HG02763 (cell line): Measurements from ENCODE around the gene GRAMD1A.
"Not testable (repeated sequence)": the region's sequence is repeated elsewhere in the genome, so short reads cannot be mapped to it uniquely, and the experiment has no call there.

Experiments
- ATAC-seq: cut with Tn5 transposase; IDR thresholded peaks from one replicate; pipeline ENCODE4 v1.9.1; 2021; ENCODE audit warnings: mild to moderate bottlenecking, moderate library complexity; ENCODE audit not compliant: unreplicated experiment

The GRAMD1A gene

DNA sequence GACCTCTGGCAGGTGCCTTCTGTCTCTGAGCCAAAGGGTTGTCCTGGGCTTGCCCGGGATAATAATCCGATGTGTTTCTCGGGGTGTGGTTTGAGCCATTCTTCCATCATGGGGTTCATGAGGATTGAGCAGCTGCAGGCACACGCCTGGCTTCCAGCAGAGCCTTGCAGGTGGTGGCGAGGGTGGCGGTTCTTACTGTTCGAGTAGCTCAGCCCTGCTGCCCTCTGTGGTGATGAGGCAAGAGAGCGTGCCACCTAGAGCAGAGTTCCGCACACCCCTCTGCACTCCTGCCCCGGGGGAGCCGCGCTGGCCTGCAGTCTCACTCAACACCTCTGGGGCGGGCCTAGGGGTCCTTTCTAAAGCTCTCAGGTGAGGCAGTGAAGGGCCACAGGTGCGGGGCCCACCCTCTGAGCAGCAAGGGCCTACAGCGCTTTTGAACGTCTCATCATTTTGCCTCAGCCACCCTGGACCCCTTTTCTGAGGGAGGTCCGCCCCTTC is 33.9 kb downstream of the GRAMD1A start:
- ATAC-seq = no peak

GRCh38 chr19:35034588-35035382 is 34.7 kb downstream of the GRAMD1A start:
- no peak for ATAC-seq

DNA sequence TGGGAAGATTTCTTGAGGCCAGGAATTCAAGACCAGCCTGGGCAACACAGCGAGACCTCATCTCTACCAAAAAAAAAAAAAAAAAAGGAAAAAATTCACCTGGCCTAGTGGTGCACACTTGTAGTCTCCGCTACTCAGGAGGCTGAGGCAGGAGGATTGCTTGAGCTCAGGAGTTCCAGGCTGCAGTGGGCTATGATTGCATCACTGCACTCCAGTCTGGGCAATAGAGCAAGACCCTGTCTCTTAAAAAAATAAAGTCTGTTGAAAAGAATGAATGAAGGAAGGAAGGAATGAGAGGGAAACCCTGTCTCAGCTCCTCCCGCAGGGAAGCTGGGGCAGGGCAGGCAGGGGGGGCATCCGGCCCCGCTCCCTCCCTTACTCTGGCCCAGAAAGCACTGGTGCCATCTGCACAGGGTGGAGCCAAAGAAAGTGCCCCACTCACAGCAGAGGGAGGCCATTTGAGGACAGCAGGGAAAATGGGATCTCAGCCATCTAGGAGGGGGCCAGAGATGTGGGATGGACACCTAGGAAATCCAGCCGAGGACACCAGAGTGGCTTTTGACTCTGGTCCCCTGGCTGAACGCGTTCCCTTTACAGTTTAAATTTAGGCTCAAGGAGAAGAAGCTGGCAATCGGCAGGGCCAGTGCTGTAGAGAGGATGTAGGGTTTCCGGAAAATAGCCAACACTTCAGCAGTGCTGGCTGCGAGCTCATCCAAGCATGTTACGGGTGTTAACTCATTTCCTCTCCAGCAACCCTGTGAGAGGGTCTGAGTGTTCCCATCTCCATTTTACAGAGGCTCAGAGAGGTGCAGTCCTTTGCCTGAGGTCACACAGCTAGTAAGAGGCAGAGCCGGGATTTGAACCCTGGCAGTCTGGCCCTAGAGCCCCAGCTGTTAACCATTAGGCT is 37.8 kb downstream of the GRAMD1A start:
- no peak for ATAC-seq

GRCh38 chr19:35038623-35039512 is 38.7 kb downstream of the GRAMD1A start:
- no peak for ATAC-seq

GRCh38 chr19:35039881-35040825 is 40.0 kb downstream of the GRAMD1A start:
- ATAC-seq = no peak

- no peak for ATAC-seq
Measured at GRCh38 chr19:35040826-35041547, 40.9 kb downstream of the GRAMD1A start.

DNA sequence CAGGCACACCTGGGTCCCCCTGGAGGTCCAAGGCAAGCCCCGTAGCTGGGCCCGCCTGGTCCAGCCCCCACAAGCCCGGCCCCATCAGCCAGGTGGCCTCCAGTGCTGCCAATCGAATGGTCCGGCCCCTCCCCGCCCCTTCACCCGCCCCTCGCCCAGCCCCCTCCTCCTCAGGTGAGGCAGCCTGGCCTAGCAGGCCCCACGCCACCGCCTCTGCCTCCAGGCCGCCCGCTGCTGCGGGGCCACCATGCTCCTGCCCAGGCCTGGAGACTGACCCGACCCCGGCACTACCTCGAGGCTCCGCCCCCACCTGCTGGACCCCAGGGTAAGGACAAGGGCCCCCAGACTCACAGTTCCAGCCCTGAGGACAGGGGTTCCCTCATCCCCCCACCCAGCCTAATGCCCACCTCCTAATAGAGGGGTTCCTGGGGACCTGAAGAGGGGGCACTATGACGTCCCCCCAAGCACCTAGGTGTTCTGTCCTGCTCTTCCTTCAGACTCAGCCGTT is 41.5 kb downstream of the GRAMD1A start, which contains the start of gene HPN:
Gene HPN, plus strand, starts transcription at position 174 of the 508 bp plus-strand sequence. CDS start 786 bp downstream, outside the sequence.
- no peak for ATAC-seq

- ATAC-seq = no peak
Measured at GRCh38 chr19:35042056-35042730, 42.1 kb downstream of the GRAMD1A start.

GRCh38 chr19:35042954-35043604 is 43.0 kb downstream of the GRAMD1A start:
- no peak for ATAC-seq

- no peak for ATAC-seq
Measured at GRCh38 chr19:35043906-35044305, 43.8 kb downstream of the GRAMD1A start.

GRCh38 chr19:35044317-35045117 is 44.4 kb downstream of the GRAMD1A start:
- no peak for ATAC-seq

DNA sequence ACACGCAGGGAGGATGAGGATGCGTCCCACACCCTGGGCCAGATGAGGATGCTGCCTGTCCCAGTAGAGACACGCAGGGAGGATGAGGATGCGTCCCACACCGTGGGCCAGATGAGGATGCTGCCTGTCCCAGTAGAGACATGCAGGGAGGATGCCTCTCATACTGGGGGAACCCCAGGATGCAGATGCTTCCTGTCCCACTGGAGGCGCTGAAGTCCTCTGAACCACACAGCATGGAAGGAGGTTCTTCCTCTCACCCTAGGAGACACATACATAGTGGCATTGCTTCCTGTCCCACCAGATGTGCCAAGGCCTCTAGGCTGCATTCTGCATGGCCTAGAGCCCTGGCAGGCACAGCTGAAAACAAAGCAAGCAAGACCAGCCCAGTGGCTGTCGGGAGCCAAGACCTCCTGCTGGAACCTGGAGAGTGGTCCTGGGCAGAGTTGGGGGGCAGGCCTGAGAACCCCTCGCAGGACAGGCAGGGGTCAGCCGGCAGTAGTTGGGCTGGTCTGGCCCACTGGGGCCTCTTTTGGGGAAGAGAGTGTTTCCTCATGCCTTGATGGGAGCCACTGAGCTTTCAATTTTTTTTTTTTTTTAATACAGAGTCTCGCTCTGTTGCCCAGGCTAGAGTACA is 45.7 kb downstream of the GRAMD1A start:
- no peak for ATAC-seq

DNA sequence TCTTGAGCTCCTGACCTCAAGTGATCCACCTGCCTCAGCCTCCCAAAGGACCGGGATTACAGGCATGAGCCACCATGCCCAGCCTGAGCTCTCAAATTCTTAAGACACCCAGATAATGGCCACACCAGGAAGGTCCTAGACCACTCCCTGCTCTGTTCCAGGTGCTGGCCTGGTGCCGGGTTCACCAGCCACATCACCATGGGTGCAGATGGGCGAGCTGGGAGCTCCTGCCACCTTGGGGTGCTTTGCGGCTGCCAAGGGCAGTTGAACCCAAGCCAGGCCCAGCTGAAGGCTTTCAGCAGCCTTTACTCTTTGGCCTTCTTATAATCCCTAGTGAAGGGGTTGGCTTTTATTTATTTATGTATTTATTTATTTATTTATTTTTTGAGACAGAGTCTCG is 46.3 kb downstream of the GRAMD1A start:
- no peak for ATAC-seq

GRCh38 chr19:35048911-35049411 is 48.8 kb downstream of the GRAMD1A start:
- ATAC-seq = no peak

DNA sequence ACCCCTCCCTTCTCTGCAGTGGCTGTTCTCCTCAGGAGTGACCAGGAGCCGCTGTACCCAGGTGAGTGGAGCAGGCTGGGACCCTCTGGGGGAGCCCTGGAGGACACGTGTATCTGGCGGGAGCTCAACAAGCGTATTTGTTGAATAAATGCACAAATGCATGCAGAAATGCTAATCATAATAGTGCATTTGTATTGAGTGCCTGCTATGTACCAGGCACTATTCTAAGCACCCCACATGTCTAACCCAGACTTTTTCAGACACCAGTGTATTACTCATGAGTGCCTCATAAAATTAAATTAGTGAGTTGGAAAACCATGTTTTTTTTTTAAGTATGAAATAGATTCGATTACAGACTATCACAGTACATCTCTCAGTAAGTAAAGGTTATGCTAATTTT is 49.3 kb downstream of the GRAMD1A start:
- ATAC-seq = no peak

- ATAC-seq = not testable (repeated sequence)
Measured at GRCh38 chr19:35050662-35051061, 50.5 kb downstream of the GRAMD1A start.
